Retina (tissue), 1 donor: ENCODE results near the gene USP15.
"Not testable (repeated sequence)": the region's sequence is repeated elsewhere in the genome, so short reads cannot be mapped to it uniquely, and the experiment has no call there.

ENCODE experiments used
- DNase-seq: peaks from one replicate; pipeline ENCODE4 v3.0.0-alpha.2; 2016

USP15 gene

GRCh38 chr12:62335057-62335456 is 74.9 kb downstream of the USP15 start:
- no peak for DNase-seq

GRCh38 chr12:62335796-62336195 is 75.6 kb downstream of the USP15 start:
- no peak for DNase-seq

DNA sequence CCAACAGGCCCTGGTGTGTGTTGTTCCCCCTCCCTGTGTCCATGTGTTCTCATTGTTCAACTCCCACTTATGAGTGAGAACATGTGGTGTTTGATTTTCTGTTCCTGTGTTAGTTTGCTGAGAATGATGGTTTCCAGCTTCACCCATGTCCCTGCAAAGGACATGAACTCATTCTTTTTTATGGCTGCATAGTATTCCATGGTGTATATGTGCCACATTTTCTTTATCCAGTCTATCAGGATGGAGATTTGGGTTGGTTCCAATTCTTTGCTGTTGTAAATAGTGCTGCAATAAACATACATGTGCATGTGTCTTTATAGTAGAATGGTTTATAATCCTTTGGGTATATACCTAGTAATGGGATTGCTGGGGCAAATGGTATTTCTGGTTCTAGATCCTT is 77.4 kb downstream of the USP15 start:
- not testable (repeated sequence) for DNase-seq

DNA sequence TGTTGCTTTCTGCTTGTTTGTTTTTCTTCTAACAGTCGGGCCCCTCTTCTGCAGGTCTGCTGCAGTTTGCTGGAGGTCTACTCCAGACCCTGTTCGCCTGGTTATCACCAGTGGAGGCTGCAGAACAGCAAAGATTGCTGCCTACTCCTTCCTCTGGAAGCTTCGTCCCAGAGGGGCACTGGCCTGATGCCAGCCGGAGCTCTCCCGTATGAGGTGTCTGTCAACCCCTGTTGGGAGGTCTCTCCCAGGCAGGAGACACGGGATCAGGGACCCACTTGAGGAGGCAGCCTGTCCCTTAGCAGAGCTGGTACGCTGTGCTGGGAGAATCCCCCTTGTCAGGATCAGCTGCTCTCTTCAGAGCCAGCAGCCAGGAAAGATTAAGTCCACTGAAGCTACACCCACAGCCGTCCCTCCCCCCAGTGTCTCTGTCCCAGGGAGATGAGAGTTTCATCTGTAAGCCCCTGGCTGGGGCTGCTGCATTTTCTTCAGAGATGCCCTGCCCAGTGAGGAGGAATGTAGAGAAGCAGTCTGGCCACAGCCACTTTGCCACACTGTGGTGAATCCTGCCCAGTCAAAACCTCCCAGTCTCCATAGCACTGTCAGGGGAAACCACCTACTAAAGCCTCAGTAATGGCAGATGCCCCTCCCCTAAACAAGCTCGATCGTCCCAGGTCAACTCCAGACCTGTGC is 82.6 kb downstream of the USP15 start:
- DNase-seq: not testable (repeated sequence)

DNA sequence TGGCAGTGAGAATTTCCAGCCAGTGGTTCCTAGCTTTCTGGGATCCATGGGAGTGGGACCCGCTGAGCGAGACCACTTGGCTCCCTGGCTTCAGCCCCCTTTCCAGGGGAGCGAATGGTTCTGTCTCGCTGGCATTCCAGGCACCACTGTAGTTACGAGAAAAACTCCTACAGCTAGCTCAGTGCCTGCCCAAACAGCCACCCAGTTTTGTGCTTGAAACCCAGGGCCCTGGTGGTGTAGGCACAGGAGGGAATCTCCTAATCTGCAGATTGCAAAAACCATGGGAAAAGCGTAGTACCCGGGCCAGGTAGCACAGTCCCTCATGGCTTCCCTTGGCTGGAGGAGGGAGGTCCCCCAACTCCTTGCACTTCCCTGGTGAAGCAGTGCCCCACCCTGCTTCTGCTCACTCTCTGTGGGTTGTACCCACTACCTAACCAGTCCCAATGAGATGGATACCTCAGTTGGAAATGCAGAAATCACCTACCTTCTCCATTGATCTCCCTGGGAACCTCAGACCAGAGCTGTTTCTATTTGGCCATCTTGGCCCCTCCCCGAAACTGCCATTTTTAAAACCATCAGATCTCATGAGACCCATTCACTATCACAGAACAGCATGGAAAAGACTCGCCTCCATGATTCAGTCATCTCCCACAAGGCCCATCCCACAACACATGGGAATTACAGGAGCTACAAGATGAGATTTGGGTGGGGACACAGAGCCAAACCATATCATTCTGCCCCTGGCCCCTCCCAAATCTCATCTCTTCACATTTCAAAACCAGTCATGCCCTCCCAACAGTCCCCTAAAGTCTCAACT is 83.3 kb downstream of the USP15 start:
- not testable (repeated sequence) for DNase-seq

DNA sequence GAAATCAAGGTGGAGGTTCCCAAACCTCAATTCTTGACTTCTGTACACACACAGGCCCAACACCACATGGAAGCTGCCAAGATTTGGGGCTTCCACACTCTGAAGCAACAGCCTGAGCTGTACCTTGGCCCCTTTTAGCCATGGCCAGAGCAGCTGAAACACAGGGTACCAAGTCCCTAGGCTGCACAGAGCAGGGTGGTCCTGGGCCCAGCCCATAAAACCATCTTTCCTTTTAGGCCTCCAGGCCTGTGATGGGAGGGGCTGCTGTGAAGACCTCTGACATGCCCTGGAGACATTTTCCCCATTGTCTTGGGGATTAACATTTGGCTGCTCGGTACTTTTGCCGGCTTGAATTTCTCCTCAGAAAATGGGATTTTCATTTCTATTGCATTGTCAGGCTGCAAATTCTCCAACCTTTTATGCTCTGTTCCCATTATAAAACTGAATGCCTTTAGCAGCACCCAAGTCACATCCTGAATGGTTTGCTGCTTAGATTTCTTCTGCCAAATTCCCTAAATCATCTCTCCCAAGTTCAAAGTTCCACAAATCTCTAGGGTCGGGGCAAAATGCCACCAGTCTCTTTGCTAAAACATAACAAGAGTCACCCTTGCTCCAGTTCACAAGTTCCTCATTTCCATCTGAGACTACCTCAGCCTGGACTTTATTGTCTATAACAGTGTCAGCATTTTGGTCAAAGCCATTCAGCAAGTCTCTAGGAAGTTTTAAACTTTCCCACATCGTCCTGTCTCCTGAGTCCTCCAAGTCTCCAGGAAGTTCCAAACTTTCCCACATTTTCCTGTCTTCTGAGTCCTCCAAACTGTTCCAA is 84.7 kb downstream of the USP15 start:
- DNase-seq: not testable (repeated sequence)

DNA sequence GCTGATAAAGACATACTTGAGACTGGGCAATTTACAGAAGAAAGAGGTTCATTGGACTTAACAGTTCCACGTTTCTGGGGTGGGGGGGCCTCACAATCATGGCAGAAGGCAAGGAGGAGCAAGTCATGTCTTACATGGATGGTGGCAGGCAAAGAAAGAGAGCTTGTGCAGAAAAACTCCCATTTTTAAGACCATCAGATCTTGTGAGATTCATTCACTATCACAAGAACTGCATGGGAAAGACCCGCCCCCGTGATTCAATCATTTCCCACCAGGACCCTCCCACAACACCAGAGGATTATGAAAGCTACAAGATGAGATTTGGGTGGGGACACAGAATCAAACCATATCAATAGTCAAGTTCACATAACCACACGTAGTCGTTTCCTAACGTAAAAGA is 85.5 kb downstream of the USP15 start:
- DNase-seq: no peak

DNA sequence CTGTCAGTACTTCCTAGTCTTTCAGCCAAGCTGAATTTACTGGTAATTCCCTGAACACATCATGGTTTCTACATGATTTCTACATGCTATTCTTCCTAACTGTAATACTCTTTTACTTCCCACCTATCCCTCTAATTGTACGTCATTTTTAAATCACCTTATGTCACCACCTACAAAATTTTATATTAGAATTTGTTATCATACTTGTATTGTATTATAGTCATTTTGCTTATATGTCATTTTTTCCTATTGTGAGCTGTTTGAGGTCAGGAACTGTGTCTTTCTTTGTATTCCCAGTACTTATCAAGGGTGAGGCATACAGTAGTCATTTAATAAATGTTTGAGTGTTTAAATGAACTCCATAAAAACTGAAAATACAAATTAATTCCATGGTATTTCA is 86.6 kb downstream of the USP15 start:
- DNase-seq: no peak

GRCh38 chr12:62347922-62348650 is 87.9 kb downstream of the USP15 start:
- no peak for DNase-seq

DNA sequence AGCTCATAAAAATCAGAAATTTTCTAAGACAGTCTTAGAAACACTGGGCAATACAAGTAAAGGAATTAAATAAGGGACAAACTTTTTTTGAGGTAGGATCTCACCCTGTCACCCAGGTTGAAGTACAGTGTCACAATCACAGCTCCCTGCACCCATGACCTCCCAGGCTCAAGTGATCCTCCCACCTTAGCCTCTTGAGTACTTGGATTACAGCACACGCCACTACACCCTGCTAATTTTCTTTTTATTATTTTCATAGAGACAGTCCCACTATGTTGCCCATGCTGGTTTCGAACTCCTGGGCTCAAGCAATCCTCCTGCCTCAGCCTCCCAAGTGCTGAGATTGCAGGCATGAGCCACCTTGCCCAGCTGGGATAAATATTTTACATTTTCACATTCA is 90.3 kb downstream of the USP15 start:
- no peak for DNase-seq

DNA sequence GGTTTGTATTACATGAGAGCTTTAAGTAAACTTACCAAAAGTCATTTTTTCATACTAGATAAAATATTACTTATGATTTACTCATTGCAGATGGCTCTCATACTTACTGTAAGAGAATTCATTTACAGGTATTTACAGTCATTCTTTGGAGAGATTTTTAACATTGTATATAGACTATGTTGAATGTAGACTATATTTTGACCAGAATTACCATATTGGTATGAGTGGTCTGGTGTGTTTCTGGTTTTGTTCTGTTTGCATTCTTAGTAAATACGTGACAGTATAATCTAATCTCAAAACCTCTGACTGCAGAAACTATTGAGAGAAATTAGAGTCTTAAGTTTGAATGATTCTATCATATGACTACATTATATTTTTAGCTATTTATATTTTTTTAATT is 91.1 kb downstream of the USP15 start:
- no peak for DNase-seq

GRCh38 chr12:62361048-62361447 is 100.8 kb downstream of the USP15 start:
- DNase-seq: no peak

DNA sequence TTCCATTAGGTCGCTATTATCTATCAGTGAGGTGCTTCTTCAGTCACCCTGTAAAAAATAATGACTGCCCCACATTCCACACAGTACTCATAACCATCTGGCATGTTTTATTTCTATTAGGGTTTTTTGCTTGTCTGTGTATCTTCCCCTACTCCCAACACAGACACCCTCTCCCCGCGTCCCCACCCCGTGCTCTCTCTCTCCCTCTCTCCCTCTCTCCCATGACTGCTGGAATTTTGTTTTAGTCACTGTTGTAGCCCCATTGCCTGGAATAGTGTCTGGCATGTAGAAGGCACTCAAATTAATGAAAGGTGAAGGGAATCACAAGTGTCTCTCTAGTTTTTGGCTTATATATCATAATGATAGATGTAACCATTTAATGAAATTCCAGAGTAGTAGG is 103.3 kb downstream of the USP15 start:
- DNase-seq: no peak

DNA sequence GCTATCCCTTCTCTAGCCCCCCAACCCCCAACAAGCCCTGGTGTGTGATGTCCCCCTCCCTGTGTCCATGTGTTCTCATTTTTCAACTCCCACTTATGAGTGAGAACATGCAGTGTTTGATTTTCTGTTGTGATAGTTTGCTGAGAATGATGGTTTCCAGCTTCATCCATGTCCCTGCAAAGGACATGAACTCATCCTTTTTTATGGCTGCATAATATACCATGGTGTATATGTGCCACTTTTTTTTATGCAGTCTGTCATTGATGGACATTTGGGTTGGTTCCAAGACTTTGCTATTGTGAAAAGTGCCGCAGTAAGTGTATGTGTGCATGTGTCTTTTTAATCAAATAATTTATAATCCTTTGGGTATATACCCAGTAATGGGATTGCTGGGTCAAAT is 104.5 kb downstream of the USP15 start:
- not testable (repeated sequence) for DNase-seq

DNA sequence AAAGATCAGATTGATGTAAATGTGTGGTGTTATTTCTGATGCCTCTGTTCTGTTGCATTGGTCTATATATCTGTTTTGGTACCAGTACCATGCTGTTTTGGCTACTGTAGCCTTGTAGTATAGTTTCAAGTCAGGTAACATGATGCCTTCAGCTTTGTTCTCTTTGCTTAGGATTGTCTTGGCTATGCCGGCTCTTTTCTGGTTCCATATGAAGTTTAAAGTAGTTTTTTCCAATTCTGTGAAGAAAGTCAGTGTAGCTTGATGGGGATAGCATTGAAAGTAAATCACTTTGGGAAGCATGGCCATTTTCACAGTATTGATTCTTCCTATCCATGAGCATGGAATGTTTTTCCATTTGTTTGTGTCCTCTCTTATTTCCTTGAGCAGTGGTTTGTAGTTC is 105.6 kb downstream of the USP15 start:
- not testable (repeated sequence) for DNase-seq

DNA sequence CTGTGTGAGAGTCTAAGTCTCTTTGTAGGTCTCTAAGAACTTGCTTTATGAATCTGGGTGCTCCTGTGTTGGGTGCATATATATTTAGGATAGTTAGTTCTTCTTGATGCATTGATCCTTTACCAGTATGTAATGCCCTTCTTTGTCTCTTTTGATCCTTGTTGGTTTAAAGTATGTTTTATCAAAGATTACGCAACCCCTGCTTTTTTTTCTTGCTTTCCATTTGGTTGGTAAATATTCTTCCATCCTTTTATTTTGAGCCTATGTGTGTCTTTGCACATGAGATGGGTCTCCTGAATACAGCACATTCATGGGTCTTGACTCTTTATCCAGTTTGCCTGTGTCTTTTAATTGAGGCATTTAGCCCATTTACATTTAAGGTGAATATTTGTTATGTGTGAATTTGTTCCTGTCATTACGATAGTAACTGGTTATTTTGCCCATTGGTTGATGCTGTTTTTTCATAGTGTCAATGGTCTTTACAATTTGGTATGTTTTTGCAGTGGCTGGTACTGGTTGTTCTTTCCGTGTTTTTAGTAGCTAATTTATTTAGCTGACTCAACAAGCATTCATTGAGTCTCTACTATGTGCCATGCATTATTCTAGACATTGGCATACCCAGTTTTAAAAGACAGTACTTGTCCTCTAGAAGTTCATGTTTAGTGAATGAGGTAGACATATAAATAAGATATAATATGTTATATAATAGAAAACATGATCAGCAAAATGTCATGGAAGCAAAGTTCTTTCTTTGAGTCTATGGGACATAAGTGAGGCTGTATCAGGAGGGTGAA is 108.4 kb downstream of the USP15 start:
- DNase-seq: not testable (repeated sequence)

DNA sequence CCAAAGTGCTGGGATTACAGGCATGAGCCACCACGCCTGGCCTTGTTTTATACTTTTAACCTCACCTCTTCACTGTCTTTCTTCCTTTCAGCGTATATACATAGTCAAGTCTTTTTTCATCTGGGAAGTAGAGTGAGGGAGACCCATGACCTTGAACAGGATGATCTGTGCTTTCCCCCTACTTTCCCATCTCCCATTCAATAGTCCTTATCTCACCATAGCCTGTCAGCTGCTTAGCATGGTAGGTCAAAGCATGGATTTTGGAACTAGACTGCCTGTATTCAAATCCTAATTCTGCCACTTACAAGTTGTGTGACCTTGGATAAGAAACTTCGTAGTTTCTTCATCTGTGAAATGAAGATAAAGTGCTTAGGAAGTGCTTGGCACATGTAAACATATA is 110.0 kb downstream of the USP15 start:
- DNase-seq: no peak

DNA sequence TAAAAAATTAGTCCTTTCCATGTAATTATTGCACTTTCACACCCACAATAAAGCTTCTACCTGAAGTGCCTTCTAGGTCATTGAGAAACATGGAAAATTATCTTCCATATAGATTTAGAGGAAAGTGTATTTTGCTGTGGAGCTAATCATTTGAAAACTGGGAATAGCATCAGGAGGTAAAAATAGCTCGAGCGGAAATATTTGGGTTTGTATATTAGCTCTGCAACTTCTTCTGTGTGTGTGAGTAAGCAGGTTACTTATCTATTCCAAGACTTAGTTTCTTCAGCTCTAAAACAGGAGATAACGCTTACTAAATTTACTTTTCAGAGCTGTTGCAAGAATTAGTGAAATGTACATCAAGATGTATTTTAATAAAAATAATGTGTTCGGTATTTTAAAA is 111.5 kb downstream of the USP15 start:
- DNase-seq: no peak

DNA sequence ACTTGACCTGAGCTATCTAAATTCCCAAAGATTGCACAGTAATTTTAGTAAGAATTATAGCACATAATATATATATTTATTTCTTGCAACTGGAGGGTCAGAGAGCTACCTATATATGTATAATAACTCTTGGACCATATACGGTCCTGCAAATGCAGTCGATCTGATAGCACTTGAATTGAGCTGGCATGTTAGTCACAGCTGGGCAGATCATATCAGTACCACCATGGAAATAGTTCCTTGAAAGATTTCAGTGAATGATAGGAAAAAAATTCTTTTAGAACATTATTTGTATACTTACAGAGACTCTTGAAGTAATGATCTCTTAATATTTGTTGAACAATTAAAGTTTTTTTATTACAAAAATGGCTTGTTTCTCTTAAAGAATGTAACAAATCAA is 111.9 kb downstream of the USP15 start:
- DNase-seq: no peak

- DNase-seq: no peak
Measured at GRCh38 chr12:62372825-62373224, 112.6 kb downstream of the USP15 start.

- no peak for DNase-seq
Measured at GRCh38 chr12:62375603-62376002, 115.4 kb downstream of the USP15 start.
